ENCODE data around the gene TPM4.
A peak's percentile ranks its signal among the peaks of the same experiment; 100 is the strongest.
"Not testable (repeated sequence)": the region's sequence is repeated elsewhere in the genome, so short reads cannot be mapped to it uniquely, and the experiment has no call there.

Gene TPM4

DNA sequence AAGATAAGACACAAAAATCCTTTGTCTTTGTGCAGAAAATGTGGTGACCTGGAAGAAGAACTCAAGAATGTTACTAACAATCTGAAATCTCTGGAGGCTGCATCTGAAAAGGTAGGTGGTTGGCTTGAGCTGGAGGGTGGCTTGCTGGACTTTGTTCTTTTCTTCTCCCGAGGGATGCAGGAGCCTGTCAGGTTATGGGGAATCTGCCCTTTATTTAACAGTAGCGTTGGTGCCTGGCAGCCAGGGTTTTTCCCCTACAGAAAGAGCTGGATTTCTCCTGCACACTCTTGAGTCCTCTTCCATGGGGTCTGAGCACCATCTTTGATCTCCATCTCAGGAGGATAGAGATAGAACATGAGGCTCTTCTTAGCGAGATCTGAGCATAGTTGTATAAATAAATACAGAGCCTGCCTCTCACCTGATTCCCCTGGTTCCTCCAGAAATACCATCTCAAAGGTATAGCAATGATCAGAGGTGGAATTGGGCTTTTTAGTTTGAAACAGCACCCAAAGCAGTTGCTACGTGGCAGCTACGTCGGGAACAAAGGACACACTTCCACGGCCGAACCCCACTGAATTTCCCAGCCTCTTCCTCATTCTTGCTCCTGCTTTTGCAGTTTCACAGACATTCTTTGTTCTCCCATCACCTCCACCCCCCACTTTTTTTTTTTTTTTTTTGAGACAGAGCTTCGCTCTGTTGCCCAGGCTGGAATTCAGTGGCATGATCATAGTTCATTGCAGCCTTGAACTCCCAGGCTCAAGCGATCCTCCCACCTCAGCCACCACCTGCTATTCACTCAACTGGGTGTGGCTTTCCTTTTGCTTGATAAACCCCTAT, 12.9 kb downstream of the TPM4 start:
- DNase-seq: peak in 1 of 10 donors; percentile 33
- intact Hi-C loops (cut with DNase I): no loop called here

DNA sequence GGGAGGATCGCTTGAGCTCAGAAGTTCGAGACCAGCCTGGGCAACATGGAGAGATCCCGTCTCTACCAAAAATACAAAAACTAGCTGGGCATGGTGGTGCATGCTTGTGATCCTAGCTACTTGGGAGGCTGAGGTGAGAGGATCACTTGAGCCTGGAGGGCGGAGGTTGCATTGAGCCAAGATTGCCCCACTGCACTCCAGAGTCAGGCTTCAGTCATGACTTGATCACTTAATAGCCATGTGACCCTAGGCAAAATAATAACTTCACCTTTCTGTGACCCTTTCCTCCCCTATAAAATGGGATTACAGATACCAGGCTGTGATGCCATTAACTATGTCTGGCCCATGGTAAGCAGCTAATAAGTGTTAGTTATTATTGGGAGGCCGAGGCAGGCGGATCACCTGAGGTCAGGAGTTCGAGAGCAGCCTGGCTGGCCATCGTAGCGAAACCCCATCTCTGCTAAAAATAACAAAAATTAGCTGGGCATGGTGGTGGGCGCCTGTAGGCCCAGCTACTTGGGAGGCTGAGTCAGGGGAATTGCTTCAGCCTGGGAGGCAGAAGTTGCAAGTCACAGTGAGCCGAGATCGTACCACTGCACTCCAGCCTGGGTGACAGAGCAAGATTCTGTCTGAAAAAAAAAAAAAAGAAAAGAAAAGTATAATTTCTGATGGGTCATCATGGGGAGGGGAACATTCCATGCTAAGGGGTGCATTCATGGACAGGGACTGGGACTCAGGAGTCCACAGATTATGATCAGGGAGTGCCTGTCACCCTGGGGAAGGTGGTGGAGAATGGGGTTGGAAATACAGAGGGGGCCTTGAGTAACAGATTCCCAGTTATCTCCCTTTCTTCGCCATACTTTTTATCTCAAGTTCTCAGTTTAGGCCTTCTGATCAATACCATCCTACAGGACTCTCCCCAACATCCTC, 15.5 kb downstream of the TPM4 start:
- intact Hi-C loops (cut with DNase I): no loop called here
- DNase-seq: peak in 1 of 10 donors; percentile 16

DNA sequence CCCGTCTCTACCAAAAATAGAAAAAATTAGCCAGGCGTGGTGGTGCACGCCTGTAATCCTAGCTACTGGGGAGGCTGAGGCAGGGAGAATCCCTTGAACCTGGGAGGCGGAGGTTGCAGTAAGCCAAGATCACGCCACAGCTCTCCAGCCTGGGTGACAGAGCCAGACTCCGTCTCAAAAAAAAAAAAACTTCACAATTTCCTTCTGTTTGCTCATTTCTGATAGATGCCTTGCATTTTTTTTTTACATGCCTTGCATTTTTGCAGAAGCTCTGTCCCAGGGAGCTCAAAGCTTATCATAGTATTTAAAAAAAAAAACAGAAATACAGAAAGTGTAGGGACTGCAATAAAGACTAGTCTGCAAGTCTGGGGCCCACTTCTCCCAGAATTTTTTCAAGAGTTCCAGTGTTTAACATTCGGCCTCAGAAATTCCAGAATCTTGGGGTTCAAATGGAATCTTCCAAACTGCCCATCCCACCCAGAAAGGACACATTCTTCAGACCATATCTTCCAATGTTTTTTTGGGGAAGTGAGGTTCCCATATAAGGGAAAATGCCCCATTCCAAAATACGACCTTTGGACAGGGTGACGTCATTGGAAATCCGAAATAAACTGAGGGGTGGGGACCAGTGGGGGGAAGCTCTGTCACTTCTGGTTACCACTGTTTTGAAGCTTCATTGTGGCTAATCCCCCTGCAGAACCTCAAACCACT, 18.2 kb downstream of the TPM4 start:
- intact Hi-C loops (cut with DNase I): no loop called here
- DNase-seq: peak in 1 of 10 donors; percentile 20

DNA sequence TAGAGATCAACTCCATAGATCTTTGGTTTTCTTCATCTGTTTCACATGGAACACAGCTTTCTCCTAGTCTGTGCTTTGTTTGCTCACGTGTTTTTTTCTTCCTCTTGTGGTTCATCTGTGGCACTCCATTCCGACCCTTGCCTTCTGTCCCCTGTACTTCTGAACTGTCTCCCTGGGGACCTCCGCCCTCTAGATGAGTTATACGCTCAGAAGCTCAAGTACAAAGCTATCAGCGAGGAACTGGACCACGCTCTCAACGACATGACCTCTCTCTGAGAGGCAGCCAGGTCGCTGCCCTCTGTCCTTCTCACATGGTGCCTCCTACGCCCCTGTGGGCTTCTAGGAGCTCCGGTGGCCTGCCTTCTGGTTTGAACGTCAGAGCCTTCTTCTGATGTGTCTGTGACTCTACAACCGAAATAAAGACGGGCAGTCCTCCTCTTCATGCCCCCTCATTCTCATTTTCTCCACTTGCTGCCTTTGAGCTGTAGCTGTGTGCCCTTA, 18.8 kb downstream of the TPM4 start:
- intact Hi-C loops (cut with DNase I): no loop called here
- peak in 2 of 10 donors; percentile 39 to 61 for DNase-seq

DNA sequence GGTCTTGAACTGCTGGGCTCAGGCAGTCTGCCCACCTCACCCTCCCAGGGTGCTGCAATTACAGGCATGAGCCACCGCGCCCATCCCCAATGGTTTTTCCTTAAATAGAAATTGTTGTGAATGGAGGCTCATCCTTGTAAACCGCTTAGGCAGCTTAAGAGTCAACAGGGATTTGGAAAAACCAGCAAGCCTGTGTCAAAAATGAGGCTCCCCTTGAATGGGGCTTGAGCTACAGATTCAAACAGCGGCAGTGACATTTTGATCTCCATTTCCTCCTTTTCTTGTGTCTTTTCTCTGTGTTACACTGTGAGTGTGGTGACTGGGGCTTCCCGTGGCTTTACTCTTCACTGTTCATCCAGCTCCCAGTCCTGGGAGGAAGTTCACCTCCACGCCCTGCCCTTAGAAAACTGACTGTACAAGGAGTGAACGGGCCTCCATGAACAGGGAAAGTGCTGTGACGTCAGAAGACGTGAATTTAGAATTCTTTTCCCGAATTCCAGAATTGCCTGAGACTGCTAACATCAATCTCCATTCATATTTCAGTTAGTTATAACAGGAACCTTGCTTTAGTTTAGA, 20.1 kb downstream of the TPM4 start:
- intact Hi-C loops (cut with DNase I): no loop called here
- DNase-seq: peak in 2 of 10 donors; percentile 11 to 22

DNA sequence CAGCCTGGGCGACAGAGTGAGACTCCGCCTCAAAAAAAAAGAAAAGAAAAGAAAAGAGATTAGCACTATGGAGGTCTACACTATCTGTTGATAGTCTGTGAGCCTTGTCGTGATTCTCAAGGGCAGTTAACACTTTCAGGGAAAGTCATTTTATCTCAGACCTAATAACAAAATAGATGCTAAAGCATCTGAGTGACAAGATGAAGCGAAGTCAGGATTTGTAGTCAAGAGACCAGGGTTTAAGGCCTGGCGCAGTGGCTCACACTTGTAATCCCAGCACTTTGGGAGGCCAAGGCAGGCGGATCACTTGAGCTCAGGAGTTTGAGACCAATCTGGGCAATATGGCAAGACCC, 22.1 kb downstream of the TPM4 start:
- DNase-seq: peak in 1 of 10 donors; percentile 16
- intact Hi-C loops (cut with DNase I): no loop called here

DNA sequence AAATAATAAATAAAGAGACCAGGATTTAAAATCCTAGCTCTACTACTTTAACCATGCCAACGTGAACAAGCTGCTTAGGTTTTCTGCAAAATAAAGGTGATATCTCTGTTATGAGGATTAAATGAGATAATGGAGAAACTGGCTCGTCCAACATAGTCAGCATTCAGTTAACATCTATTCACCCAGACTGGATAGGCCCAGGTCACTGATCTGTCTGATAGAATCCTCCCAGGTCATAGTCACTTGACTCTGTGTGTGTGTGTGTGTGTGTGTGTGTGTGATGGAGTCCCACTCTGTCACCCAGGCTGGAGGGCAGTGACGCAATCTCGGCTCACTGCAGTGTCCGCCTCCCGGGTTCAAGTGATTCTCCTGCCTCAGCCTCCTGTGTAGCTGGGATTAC, 22.5 kb downstream of the TPM4 start:
- DNase-seq: peak in 1 of 10 donors; percentile 6
- intact Hi-C loops (cut with DNase I): no loop called here

DNA sequence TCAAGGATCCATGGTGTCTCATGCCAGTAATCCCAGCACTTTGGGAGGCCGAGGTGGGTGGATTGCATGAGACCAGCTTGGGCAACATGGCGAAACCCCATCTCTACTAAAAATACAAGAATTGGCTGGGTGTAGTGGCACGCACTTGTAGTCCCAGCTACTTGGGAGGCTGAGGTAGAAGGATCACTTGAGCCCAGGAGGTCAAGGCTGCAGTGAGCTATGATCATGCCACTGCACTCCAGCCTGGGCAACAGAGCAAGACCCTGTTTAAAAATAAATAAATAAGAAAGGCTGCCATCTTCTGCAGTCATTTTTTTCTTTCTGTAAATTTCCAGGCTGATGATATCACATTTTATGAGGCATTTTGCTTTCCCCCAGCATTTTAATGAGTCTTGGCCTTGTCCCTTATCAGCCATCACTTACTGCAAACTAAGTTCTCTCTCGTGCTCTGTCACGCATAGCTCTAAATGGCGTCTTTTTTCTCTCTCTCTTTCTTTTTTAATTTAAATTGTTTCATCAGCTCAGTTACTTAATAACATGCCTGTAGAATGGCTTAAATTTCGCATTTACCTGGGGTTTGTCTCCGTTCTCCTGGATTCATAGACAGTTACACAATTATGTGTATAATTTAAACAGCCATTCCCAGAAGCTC, 23.1 kb downstream of the TPM4 start:
- DNase-seq: peak in 2 of 10 donors; percentile 9 to 16
- intact Hi-C loops (cut with DNase I): not testable (repeated sequence)

DNA sequence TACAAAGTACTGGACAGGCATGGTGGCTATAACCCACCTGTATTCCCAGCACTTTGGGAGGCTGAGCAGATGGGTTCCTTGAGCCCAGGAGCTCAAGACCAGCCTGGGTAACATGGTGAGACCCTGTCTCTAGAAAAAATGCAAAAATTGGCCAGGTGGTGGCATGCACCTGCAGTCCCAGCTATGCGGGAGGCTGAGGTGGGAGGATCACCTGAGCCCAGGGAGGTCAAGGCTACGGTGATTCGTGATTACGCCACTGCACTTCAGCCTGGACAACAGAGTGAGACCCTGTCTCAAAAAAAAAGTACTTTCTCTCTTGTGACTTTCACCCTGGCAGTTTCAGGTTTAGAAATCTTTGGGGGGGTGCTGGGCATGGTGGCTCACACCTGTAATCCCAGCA, 24.2 kb downstream of the TPM4 start:
- DNase-seq: peak in 2 of 10 donors; percentile 26 to 31
- intact Hi-C loops (cut with DNase I): no loop called here

DNA sequence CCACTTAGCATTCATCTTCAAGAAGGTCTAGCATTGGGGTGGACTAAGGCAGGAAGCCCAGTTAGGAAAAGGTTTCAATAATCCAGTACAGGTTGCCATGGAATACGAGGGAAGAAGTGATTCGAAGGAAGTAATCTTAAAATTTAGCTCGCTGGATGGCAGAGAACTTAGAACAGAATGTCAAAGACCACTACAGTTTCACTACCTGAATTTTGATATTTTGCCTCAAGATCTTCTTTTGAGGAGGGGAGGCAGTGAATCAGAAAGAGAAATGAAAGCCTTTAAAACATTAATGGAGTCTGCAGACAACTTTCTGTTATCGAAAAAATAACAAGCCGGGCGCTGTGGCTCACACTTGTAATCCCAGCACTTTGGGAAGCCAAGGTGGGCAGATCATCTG, 28.4 kb downstream of the TPM4 start:
- peak in 1 of 10 donors; percentile 5 for DNase-seq
- intact Hi-C loops (cut with DNase I): no loop called here

DNA sequence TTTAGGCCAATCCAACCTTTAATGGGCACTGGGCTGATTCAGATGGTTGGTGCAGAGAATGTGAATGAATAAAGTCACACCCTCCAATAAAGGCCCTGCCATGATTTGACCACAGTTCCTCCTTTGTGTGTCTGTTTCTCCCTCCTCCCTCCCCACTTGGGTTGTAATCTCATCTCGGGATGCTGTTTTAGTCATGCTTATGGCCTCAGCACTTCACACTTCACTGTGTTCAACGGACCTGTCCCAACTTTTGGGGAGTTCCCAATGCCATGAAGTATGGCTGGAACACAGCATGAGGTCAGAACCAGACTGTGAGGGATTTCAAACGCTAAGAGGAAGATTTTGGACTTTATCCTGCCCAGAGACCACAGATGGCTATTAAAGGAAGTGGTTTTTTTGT, 29.8 kb downstream of the TPM4 start:
- no peak for DNase-seq
- intact Hi-C loops (cut with DNase I): no loop called here

DNA sequence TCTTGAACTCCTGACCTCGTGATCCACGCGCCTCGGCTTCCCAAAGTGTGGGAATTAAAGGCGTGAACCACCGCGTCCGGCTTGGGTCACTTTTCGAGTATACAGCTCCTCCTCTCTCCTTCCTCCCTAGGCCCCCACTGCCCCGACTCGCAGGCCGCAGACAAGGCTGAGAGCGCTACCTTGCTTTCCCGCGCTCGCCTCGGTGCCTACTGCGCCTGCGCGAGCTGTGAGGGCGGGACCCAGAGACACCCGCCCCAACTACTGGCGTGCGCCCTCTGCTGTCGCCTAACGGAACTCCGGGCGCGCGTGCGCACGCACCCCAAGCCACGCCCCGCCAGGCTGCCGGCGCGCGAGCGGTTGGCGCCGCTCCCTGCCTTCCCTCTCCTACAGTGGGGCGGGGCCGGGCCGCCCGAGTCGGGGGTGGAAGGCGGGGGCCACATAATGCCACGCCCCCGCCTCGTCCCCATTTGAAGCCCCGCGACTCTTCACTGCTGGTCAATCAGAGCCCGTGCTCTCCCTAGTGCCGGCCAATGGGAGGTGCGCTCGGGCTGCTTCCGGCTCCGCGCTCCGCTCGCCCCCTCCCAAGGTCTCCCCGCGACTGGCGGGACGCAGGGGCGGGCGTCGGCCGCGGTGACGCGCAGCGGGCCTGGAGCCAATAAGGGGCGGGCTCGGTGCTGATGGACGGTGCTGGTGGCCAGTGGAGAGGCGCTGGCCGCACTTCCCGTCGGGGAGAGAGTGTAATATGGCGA, 35.0 kb downstream of the TPM4 start, which contains the start of gene RAB8A:
RAB8A (plus strand) TSS at position 730 of the 749 bp plus-strand sequence; CDS start at position 743, 13 bp downstream.
- intact Hi-C loops (cut with DNase I): loop anchor here (1.0 to 2.0 kb wide), 3 partner anchors 35 to 71 kb away; partner anchors contain the start of gene TPM4
- peak; percentile 97 to 100 (median 99) for DNase-seq

DNA sequence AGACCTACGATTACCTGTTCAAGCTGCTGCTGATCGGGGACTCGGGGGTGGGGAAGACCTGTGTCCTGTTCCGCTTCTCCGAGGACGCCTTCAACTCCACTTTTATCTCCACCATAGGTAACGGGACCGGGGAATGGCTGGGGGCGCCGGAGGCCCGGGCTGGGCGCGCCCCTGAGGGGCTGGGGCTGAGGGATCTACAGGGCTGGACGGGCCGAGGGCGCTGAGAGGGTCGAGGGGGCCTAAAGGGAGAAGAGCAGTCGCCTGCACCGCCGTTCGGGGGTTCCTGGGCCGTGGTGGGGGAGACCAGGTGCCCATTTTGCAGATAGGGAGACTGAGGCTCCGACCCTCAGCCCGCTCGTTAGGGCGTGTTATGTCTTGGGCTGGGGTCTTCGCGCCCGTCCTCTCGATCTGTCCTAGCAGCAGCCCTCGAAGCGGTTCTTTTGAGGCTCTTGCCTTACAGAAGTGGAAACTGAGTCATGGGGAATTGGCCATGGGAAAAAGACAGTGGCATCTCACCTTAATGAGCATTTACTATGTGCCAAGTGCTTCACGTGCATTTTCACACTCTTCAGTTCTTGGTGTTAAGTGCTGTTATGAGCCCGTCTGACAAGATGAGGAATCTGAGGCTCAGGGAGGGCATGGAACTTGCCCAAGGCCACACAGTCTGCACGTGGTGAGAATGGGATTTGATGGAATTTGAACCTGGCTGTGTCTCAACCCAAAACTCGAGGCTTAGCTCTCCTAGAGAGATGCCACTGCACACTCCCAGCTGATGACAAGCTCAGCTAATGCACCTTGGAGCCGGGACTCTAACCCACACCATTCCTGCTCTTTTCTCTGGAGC, 35.8 kb downstream of the TPM4 start:
- peak in 1 of 10 donors; percentile 3 for DNase-seq
- intact Hi-C loops (cut with DNase I): loop anchor here (1.0 to 2.0 kb wide), 3 partner anchors 35 to 71 kb away; partner anchors contain the start of gene TPM4

DNA sequence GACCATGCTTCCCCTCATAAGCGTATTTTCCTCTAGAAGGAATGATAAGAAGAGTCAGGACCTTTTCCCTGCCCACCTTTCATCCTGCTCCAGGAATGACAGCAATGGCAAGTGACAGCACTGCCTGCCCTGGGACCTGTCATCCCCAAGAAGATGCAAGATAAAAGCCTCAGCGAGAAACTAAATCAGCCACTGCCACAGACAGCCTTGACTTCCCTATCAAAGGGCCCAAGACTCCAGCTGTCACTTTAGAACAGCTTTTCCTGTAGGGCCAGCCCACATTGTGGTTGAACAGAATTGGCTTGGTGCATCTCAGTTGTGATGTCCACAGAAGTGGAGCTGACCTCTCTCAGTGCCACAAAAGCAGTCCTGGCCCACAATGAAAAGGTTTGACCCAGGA, 36.5 kb downstream of the TPM4 start:
- DNase-seq: no peak
- intact Hi-C loops (cut with DNase I): loop anchor here (1.0 kb wide), 1 partner anchor 73 kb away; the partner anchor contains the start of gene FAM32A

DNA sequence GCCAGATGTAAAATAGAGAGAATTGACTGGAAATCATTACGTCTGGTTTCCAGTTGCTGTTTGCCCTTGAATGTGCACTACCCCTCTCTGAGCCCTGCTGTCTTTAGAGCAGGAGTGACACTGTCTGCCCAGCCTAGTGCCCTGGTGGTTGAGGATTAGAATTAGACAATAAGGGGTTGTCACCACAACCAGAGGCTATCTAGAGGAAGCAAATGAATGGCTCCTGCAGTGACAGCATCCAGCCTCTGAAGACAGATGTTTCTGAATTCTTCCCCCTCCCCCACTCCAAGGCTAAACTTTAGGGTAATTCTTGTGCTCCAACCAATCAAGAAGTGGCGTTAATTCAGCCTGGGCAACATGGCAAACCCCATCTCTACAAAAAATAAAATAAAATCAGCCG, 37.4 kb downstream of the TPM4 start:
- DNase-seq: no peak
- intact Hi-C loops (cut with DNase I): loop anchor here (1.0 kb wide), 1 partner anchor 72 kb away; the partner anchor contains the start of gene FAM32A

DNA sequence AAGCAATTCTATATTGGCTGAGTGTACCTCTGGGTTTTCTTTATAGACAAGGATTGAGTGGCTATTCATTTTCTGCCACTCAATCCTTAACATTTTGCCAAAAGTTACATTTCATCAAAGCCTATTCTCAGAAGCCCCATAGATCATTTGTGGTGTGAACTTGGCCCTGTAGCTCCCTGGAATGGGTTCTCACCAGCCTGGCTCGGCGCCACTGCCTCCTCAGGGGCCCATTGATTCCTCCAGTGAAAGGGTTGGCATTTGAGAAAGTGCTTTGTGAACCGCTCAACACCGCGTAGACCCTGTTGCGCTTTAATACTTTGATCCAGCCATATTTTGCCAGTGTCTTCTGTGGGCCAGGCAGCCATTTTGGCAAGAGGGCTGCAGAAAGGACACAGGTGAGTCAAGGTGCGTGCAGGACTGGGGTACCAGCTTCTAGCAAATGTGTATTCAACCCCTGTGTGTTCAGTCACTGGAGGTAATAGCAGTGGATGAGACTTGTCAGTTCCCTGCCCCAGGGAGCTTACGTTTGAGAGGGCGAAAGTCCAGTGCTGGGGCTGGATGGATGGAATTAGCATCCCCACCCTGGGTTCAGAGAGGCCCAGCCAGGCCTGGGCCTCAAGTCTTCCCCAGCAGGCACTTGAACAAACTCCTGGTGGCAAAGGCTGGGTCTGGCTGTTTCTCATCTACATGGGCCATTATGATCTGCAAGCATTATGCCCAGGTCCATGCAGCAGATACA, 39.2 kb downstream of the TPM4 start:
- DNase-seq: peak in 8 of 10 donors; percentile 32 to 88 (median 54)
- intact Hi-C loops (cut with DNase I): no loop called here

DNA sequence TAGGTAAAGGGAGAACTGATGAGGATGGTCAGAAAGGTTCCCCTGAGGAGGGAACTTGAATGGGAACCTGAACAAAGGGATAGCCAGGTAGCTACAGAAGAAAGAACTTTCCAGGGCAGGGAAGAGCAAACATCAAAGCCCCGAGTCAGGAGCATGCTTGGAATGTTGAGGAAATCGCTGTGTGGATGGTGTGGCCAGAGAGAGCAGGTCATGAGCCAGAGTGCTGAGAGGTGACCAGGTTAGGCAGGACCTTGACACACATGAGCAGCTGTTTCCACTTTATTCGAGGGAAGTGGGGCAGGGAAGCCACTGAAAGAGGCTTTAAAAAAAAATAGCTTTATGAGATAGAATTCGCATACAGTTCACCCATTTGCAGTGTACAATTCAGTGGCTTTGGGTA, 39.8 kb downstream of the TPM4 start:
- intact Hi-C loops (cut with DNase I): no loop called here
- DNase-seq: no peak
